Hepatocyte (in vitro differentiated cells): ENCODE measurements around the gene CARM1. TPM values are rescaled to one million over a fixed set of nuclear protein-coding genes. Genes with fewer than 3 reads are reported as not detected.
"Not testable (repeated sequence)": the region's sequence is repeated elsewhere in the genome, so short reads cannot be mapped to it uniquely, and the experiment has no call there.

ENCODE experiments used
- DNase-seq: peaks from one replicate; pipeline ENCODE4 v3.0.0-alpha.2; 2016; ENCODE audit warnings: low spot score
- H2AFZ ChIP-seq: fragments of 200-600 bp; sonication (generic); 2 replicates; pipeline ENCODE4 v1.6.0; 2016; ENCODE audit warnings: antibody characterized with exemption, mild to moderate bottlenecking
- H3K27ac ChIP-seq: fragments of 200-600 bp; sonication (generic); 2 replicates; pipeline ENCODE4 v1.5.1; 2016; ENCODE audit warnings: mild to moderate bottlenecking
- H3K27me3 ChIP-seq: fragments of 200-600 bp; sonication (generic); 2 replicates; pipeline ENCODE4 v1.6.1; 2016
- H3K36me3 ChIP-seq: fragments of 200-600 bp; sonication (generic); replicated peaks from 2 replicates; pipeline ENCODE4 v1.5.1; 2016; ENCODE audit warnings: low read depth; ENCODE audit not compliant: insufficient read depth
- H3K4me1 ChIP-seq: fragments of 200-600 bp; sonication (generic); 2 replicates; pipeline ENCODE4 v1.5.1; 2016; ENCODE audit warnings: mild to moderate bottlenecking, moderate library complexity; ENCODE audit not compliant: insufficient read depth
- H3K4me2 ChIP-seq: fragments of 200-600 bp; sonication (generic); 2 replicates; pipeline ENCODE4 v1.6.0; 2016
- H3K4me3 ChIP-seq: fragments of 200-600 bp; sonication (generic); 2 replicates; pipeline ENCODE4 v1.5.1; 2016; ENCODE audit warnings: mild to moderate bottlenecking
- H3K79me2 ChIP-seq: fragments of 200-600 bp; sonication (generic); 2 replicates; pipeline ENCODE4 v1.6.0; 2017; ENCODE audit warnings: mild to moderate bottlenecking
- H3K9me2 ChIP-seq: fragments of 200-600 bp; sonication (generic); replicated peaks from 2 replicates; pipeline ENCODE4 v1.6.0; 2017; ENCODE audit warnings: mild to moderate bottlenecking; ENCODE audit not compliant: insufficient read depth
- H3K9me3 ChIP-seq: fragments of 200-600 bp; sonication (generic); 2 replicates; pipeline ENCODE4 v1.5.1; 2016; ENCODE audit warnings: low read depth, mild to moderate bottlenecking
- H4K20me1 ChIP-seq: fragments of 200-600 bp; sonication (generic); 2 replicates; pipeline ENCODE4 v1.6.0; 2016; ENCODE audit warnings: mild to moderate bottlenecking; ENCODE audit not compliant: insufficient read depth, poor library complexity, severe bottlenecking
- CTCF ChIP-seq: fragments of 200-600 bp; sonication (generic); IDR thresholded peaks from 2 replicates; pipeline ENCODE4 v1.5.1; 2016; ENCODE audit warnings: antibody characterized with exemption, mild to moderate bottlenecking; ENCODE audit not compliant: poor library complexity
- EZH2 ChIP-seq: fragments of 200-600 bp; sonication (generic); IDR thresholded peaks from 2 replicates; pipeline ENCODE4 v1.6.1; 2016; ENCODE audit warnings: antibody characterized with exemption, mild to moderate bottlenecking, borderline replicate concordance
- EZH2phosphoT487 ChIP-seq: fragments of 200-600 bp; sonication (generic); IDR thresholded peaks from one replicate; pipeline ENCODE4 v1.6.1; 2018; ENCODE audit warnings: antibody characterized with exemption, mild to moderate bottlenecking, low read depth, moderate library complexity; ENCODE audit not compliant: unreplicated experiment, severe bottlenecking
- WGBS: methylation state at CpG from one replicate; pipeline ENCODE4 v1.1.6; 2016; ENCODE audit warnings: low lambda C conversion rate; ENCODE audit errors: missing lambda C conversion rate; 5-methylcytosine and 5-hydroxymethylcytosine counted together
- polyA plus RNA-seq: library from polyadenylated mRNA; unstranded; fragments of >200 nt; fragmentation: Nextera tagmentation; extraction: Ambion mirVana; gene quantifications from 2 replicates; pipeline ENCODE4 v1.2.1, GENCODE V29; 2016
- total RNA-seq: library from RNA; depleted of rRNA; stranded (reverse); fragments of >200 nt; gene quantifications from 2 replicates; pipeline ENCODE4 v1.2.3, GENCODE V29; 2014

CARM1 gene
- total and polyA plus RNA-seq, 2 experiments from 2014 or later = 34.3 to 45.7 TPM

- H2AFZ ChIP-seq = no peak overlapping the region
- H3K4me2 ChIP-seq = no peak overlapping the region
- H3K4me1 ChIP-seq = no peaks in the 10 kb centered on the region
- H3K36me3 ChIP-seq = no peaks in the 10 kb centered on the region
- H3K4me3 ChIP-seq = no peak overlapping the region
- no peak for TF ChIP-seq EZH2phosphoT487
- no peak for TF ChIP-seq CTCF
- no peak for TF ChIP-seq EZH2
- no peak overlapping the region for H3K27ac ChIP-seq
- H3K27me3 ChIP-seq = no peaks in the 10 kb centered on the region
- no peaks in the 10 kb centered on the region for H3K9me3 ChIP-seq
- no peak for DNase-seq
- H3K9me2 ChIP-seq = no peaks in the 10 kb centered on the region
- 81% methylated on average over 7 of the region's 7 CpGs for WGBS
- H3K79me2 ChIP-seq = no peaks in the 10 kb centered on the region
- H4K20me1 ChIP-seq = no peaks in the 10 kb centered on the region
These were observed 16.8 kb upstream of the CARM1 start for GRCh38 chr19:10854350-10855089.

GRCh38 chr19:10855879-10856522 lies 15.4 kb upstream of the CARM1 start:
- Histone ChIP-seq H3K4me2 (no peak overlapping the region), H3K27ac (no peak overlapping the region), H2AFZ (no peak overlapping the region), H3K36me3 (no peaks in the 10 kb centered on the region), H4K20me1 (no peaks in the 10 kb centered on the region), H3K27me3 (no peaks in the 10 kb centered on the region), H3K4me3 (no peak overlapping the region), H3K79me2 (no peaks in the 10 kb centered on the region), H3K9me3 (no peaks in the 10 kb centered on the region), H3K9me2 (no peaks in the 10 kb centered on the region), H3K4me1 (no peaks in the 10 kb centered on the region)
- WGBS = 74% methylated on average over 5 of the region's 5 CpGs
- DNase-seq = no peak
- TF ChIP-seq CTCF (peak; percentile 9), EZH2phosphoT487 (no peak), EZH2 (no peak)

- DNase-seq, H3K4me2 ChIP-seq, H3K9me2 ChIP-seq, H3K36me3 ChIP-seq, H3K27me3 ChIP-seq, H3K27ac ChIP-seq, H3K79me2 ChIP-seq, H3K9me3 ChIP-seq, H3K4me3 ChIP-seq, H2AFZ ChIP-seq, H3K4me1 ChIP-seq, H4K20me1 ChIP-seq: not testable (repeated sequence)
- WGBS = 93% methylated on average over 1 of the region's 1 CpG
These were observed 14.5 kb upstream of the CARM1 start for GRCh38 chr19:10856899-10857298.

GRCh38 chr19:10858204-10858828 lies 13.0 kb upstream of the CARM1 start:
- Histone ChIP-seq H4K20me1 (no peaks in the 10 kb centered on the region), H3K9me3 (no peaks in the 10 kb centered on the region), H3K79me2 (no peaks in the 10 kb centered on the region), H3K27ac (no peak overlapping the region), H2AFZ (no peak overlapping the region), H3K9me2 (no peaks in the 10 kb centered on the region), H3K4me2 (no peak overlapping the region), H3K4me3 (no peak overlapping the region), H3K27me3 (no peaks in the 10 kb centered on the region), H3K36me3 (no peaks in the 10 kb centered on the region), H3K4me1 (no peaks in the 10 kb centered on the region)
- no peak for DNase-seq
- TF ChIP-seq EZH2 (no peak), CTCF (peak; percentile 63)
- 48% methylated on average over 4 of the region's 4 CpGs for WGBS
